HG02840 (cell line): ENCODE results near the gene KDM4D.
"Not testable (repeated sequence)": the region's sequence is repeated elsewhere in the genome, so short reads cannot be mapped to it uniquely, and the experiment has no call there.

Experiments
- ATAC-seq: cut with Tn5 transposase; IDR thresholded peaks from one replicate; pipeline ENCODE4 v1.9.1; 2021; ENCODE audit warnings: mild to moderate bottlenecking, moderate library complexity, moderate number of reproducible peaks; ENCODE audit not compliant: unreplicated experiment, low FRiP score

The KDM4D gene

DNA sequence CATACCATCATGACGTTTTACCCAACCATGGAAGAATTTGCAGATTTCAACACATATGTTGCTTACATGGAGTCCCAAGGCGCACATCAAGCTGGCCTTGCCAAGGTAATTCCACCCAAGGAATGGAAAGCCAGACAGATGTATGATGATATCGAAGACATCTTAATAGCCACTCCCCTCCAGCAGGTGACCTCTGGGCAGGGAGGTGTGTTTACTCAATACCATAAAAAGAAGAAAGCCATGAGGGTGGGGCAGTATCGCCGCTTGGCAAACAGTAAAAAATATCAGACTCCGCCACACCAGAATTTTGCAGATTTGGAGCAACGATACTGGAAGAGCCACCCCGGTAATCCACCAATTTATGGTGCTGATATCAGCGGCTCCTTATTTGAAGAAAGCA lies 52.1 kb downstream of the KDM4D start:
- not testable (repeated sequence) for ATAC-seq

- no peak for ATAC-seq
Measured at GRCh38 chr11:95028357-95028756, 54.8 kb downstream of the KDM4D start.

- no peak for ATAC-seq
Measured at GRCh38 chr11:95033051-95033450, 59.5 kb downstream of the KDM4D start.

DNA sequence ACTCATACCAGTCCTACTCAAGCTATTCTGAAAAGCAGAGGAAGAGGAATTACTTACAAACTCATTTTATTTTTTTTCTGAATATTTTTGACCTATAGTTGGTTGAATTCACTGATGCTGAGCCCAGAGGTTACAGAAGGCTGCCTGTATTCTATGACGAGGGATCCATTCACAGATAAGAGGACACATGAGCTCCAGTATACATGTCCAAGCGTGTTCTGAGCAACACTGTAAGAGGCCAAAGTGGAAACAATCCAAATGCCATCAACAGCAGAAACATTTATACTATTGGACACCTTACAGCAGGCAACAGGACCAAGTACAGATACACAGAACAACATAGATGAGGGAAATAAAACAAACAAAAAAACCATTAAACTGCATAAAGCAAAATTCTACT lies 61.8 kb downstream of the KDM4D start:
- ATAC-seq = no peak

GRCh38 chr11:95037356-95038035 lies 64.0 kb downstream of the KDM4D start:
- ATAC-seq = not testable (repeated sequence)

DNA sequence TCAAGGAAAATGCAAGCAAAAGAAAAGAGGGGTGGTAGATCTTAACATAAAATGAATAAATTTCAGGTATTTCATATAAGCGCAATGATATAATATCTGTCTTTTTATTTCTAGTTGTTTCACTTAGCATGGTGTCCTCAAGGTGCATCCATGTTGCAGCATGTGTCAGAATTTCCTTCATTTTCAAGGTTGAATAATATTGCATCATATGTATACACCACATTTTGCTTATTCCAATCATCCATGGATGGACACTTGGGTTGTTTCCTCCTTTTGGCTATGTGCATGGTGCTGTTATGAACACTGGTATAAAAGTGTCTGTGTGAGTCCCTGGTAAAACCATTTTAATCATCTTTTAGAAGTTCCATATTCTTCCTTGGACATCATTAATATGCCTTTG lies 68.7 kb downstream of the KDM4D start:
- no peak for ATAC-seq

GRCh38 chr11:95042906-95043305 lies 69.4 kb downstream of the KDM4D start:
- no peak for ATAC-seq

DNA sequence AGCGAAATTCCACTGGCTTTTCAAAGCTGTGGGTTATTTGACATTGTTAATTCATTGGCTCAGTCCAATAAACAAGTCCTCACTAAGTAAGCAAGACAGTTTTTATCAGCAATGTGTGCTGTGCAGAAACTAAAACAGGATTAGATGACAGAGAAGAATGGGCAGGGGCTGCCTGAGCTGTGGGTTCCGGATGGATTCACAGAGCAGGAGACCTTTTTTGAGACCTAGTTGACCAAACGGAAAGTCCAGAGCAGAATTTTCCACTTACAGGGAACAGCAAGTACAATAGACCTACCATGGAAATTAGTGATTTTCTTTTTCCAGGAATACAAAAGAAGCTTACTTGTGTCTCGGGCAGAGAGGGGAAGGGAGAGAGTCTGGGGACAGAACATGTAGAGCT lies 70.5 kb downstream of the KDM4D start:
- no peak for ATAC-seq

- no peak for ATAC-seq
Measured at GRCh38 chr11:95045812-95046211, 72.3 kb downstream of the KDM4D start.
